Measurements from ENCODE around the gene NOXA1.
"Not testable (repeated sequence)": the region's sequence is repeated elsewhere in the genome, so short reads cannot be mapped to it uniquely, and the experiment has no call there.

Gene NOXA1

DNA sequence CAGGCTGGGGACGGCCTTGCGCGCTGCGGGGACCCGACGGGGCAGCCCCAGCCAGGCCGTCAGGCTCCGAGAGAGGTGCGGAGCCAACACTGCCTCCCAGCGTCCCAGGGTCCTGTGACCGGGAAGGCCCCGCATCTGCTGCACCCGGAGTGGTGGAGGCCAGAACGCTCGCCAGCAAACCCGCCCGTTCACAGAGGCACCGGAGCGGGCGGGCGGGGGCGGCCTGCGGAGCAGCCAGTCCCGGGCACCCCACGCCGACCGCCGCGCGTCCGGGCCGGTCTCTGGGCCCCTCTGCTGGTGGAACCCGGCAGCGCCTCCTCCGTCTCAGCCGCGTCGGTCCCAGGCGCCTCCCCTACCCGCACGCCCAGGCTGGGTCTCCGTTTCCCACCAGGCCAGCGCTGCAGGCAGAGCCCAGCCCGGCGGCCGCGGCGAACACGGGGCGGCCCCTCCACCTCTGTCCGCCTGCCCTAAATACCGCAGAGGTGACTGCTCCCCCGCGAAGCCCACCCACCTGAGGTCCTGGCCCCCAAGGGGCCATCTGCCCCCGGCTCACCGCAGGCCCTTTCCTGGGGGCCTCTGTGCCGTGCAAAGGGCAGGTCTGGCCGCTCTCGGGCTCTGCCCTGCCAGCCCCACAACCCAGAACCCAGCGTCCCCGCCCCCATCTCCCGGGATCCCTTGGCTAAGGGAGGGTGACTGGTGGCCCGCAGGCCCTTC lies 16.2 kb upstream of the NOXA1 start:
- peak; percentile 50 for DNase-seq

DNA sequence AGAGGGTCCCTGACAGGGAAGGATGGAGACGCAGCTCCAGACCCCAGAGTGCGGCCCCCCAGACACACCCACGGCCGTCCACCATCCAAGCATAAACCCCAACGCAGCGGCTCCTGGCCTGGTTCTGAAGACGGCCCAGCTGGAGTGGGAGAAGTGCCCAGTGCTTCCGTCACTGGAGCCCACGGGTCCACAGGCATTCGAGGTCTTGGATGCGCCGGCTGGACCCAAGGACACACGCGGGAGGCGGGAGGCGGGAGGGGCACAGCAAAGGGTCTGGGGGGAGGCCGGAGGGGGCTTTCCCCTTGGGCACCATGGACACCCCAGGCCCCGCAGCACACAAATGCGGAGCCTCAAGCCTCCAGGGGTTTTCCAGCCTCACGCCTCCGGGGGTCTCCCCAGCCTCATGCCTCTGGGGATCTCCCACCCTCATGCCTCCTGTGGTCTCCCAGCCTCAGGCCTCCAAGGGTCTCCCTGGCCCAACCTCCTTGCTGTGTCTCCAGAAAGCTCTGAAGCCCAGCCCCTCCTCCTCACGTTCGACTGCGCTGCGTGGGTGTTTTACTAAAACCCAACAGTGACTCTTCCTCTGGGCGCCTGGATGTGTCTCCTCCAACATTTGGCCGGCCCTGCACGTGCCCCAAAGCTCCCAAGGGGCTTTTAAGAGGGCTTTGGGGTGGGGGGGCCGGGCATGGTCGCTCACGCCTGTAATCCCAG lies 15.4 kb upstream of the NOXA1 start:
- no peak for DNase-seq

DNA sequence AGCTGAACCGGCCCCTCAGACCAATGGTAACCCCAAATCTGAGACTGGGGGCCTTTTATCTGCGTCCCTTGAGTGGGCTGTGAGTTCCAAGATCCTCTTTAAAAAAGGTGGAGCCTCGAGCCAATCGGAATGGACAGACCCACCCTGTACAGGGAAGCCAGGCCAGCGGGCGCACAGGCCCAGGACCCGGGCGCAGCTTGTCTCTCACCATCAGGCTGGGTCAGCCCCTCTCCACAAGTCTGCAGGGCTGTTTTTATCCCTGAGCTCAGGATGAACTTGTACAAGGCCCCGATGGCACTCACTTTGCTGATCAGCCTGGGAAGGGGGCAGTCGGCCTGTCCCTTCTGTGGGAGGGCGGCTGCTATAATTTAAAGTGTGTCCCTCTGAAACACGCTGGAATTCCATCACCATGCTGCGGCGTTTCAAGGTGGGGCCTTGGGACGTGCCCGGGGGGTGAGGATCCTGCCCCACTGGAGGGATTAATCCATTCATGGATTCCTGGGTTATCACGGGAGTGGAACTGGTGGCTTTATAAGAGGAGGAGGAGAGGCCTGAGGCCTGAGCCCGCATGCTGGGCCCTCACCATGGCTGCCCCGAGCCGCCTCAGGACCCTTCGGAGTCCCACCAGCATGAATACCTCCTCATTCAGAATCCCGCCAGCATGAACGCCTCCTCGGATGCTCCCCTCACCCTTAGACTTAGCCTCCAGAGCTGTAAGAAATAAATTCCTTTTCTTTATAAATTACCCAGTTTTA lies 14.4 kb upstream of the NOXA1 start:
- DNase-seq, result no peak

DNA sequence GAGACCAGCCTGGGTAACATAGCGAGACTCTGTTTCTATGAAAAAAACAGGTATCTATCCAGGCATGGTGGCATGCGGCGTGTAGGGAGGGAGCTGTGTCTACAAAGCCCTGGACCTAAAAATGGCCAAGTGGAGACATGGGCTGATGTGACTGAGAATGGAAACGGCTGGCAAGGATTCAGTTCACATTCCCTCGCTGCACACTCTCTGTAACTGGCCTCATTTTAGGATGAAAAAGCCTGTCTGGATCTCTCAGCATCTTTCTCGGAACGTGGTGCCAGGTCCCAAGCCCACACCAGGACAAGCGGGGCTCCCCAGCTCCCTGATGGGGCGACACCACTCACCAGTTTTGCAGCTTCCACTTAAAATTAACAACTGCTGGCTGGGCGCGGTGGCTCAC lies 13.7 kb upstream of the NOXA1 start:
- no peak for DNase-seq

DNA sequence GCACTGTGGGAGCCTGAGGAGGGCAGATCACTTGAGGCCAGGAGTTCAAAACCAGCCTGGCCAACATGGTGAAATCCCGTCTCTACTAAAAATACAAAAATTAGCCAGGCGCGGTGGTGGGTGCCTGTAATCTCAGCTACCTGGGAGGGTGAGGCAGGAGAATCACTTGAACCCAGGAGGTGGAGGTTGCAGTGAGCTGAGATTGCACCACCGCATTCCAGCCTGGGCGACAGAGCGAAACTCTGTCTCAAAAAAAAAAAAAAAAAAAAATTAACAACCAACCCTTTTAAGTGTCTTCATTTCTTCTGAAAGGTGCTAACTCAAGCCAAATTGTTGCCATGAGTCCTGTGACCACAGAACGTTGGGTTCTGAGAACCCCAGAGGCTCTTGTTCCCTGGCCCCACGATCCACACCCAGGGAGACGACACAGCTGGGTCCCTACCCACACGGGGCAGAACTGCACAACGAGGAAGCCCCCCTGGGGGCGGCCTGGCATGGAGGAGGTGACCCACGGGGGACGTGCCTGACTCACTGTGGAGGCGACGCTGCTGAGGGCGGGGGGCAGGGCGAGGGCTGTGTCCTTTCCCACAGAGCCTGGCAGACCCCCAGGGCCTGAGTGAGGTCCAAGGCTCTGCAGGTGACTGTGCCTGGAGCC lies 12.8 kb upstream of the NOXA1 start:
- not testable (repeated sequence) for DNase-seq

DNA sequence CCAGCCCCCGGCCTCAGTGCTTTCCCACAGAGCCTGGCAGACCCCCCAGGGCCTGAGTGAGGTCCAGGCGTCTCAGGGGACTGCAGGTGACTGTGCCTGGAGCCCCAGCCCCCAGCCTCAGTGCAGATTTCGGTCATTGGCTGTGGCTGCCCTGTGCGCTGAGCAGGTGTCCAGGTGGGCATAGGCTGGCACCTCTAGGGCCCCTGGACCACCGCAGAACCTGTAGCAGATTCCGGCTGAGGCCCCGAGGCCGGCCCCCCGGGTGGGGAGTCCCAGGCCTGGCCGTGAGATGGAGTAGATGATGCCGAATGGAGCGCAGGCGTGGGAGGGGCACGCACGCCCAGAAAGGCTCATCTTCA lies 12.3 kb upstream of the NOXA1 start:
- DNase-seq, result no peak

DNA sequence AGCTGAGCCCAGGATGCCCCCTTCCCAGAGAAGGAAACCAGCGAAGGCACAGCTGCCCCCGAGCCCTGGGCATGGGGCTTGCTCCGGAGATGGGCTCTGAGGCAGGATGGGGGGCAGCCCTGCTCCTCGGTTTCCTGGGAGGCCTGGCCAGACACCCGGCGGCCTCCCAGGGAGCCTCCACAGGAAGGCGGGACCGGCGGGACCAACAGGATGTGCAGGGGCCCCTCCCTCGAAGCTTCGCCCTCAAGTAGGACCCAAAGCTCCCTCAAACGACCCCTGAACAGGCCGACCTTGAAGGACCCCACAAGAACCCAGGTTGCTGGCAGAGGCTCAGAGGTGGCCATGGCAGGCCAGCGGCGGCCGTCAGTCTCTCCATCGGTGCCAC lies 11.9 kb upstream of the NOXA1 start:
- no peak for DNase-seq

DNA sequence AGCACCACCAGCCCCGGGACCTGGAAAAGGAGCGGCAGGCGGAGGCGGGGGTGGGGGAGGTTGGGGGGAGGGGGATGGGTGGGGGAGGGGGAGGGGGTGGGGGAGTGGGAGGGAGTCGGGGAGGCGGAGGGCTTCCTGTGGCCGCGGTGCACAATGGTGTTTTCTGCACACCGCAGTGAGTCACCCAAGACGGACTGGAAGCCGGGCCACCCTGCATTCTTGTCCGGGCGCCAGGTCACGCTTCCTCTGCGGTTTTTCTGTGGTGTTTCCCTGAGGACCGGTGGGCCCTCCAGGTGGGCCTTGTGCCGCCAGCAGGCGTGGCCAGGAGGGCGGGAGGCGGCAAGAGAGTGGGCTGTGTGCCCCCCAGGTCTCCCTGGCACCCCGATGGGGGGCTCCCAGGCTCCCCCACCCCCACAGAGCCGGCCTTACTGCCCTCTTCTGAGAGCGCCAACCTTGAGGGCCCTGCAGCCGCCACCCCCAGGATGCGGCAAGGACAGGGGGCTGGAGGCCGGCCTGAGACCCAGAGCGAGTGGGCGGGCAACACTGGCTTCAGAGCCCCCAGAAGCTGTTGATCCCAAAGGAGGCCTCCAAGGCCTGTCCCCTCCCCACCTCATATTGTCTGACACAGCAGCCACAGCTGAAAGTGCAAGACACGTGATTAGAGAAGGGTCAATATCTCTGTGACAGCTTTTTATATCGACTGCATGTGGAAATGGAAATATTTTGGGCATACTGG lies 11.4 kb upstream of the NOXA1 start:
- peak; percentile 20 for DNase-seq

DNA sequence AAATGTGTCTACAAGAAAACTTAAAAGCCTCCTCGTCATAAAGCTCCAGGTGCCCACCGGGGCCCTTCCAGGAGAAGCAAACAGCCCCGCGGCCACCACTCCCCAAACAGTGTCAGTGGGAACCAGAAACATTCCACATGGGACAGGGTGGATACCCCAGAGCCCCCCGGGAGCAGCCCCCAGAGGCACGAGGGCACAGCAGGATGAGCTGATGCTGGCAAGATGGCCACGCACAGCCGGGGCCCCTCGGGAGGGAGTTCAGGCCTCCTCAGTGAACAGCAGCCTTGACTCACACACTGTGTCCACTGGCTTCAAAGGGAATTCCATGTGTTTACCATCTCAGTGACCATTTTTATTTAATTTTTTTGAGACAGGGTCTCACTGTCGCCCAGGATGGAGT lies 10.8 kb upstream of the NOXA1 start:
- no peak for DNase-seq

DNA sequence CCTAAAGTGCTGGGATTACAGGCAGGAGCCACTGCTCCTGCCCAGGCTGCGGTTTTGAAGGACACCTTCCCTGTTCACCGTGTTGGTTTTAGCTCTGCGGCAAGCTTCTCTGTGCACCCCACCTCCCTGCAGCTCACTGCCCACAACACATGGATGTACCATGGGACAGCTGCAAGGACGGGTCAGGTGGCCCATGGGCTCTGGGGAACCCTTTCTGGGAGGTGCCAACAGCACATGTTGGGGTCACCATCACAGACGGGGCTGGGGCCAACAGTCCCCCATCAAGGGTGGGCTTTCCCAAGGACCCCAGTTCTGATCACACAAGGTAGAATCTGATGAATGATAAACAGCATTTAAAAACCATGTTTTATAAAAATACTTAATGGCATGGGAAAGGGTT lies 7.7 kb upstream of the NOXA1 start:
- no peak for DNase-seq

DNA sequence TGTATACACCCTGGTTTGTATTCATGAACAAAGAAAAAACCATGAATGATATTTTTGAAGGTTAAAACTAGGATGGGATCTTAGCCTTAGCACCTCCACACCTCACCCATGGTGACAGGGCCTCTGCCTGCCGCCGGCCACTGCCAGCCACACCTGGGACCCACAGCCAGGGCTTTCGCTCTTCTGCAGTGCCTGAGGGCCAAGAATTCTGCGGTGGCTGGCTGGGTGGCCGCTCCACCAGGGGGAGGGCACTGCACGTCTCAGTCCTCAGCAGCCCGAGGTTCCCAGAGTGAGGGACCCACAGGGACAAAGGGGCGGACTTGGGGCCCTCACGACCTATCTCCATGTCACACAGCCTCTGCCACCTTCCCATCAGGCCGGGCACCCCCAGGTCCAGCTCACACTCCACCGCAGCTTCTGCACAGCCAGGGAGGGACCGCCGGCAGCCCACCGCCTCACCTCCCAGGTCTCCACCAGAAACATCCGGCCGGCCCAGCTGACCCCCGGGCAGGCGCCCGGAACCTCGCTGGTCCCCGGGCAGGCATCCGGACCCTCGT lies 7.1 kb upstream of the NOXA1 start:
- no peak for DNase-seq

DNA sequence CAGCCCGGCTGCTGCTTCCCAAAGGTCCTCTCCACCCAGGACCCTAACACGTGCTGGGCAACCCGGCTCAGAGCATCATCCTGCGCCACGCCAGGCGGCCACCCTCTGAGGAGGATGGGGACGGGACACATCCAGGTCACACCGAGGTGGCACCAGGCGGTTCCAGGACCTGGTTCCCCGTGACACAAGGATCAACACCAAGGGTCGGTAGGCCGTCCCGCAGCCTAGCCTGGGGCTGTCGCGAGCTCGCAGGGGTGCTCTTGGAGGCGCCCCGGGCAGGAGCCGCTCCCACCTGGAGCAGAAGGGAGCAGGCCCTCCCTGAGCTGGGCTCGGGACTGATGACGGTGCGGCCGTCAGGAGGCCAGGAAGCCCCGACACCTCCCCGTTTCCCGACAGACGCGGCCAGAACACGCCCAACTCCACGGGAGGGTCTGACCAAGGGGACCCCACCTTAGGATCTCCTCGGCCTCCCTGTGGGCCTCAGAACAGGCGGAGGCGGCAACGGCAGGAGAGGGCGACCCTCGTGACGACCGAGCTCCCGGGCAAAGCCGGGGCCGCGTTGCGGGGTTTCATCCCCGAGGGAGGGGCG lies 6.5 kb upstream of the NOXA1 start:
- DNase-seq, result no peak

DNA sequence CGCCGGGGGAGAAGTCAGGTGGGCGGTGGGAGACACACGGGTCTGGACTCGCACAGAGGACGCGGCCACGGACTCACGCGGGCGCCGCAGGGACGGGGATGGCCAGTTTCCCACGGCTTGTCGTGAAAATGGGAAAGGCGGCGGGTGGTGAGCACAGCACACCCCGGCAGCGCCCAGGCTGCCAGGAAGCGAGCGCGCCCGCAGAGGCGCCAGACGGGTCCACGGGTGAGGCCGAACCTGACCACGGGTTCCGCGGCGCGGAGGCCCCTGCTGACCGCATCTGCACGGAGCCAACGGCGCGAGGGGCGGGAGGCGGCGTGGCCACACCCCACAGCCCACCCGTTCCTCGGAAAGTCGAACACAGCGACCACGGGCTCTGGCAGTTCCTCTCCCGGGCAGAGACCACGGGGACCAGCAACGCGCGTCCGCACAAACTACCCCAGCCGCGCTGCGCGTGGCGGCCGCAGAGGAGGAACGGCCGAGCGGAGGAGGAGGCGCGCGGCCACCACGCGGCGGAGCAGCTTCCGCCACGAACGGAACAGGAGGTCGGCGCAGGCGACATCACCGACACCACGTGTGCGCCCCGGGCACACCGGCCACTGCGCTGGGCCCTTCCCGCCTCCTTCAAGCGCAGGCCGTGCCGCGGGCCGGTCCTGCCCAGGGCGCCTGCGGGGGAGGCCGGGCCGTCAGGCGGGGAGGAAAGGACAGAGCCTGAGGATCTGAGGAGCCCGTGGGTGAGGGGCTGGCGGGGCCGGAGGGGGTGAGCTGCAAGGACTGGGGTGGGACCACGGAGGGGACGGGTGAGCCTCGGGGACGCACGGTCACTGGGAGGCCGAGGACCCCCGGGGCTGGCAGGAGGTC lies 5.8 kb upstream of the NOXA1 start:
- no peak for DNase-seq

DNA sequence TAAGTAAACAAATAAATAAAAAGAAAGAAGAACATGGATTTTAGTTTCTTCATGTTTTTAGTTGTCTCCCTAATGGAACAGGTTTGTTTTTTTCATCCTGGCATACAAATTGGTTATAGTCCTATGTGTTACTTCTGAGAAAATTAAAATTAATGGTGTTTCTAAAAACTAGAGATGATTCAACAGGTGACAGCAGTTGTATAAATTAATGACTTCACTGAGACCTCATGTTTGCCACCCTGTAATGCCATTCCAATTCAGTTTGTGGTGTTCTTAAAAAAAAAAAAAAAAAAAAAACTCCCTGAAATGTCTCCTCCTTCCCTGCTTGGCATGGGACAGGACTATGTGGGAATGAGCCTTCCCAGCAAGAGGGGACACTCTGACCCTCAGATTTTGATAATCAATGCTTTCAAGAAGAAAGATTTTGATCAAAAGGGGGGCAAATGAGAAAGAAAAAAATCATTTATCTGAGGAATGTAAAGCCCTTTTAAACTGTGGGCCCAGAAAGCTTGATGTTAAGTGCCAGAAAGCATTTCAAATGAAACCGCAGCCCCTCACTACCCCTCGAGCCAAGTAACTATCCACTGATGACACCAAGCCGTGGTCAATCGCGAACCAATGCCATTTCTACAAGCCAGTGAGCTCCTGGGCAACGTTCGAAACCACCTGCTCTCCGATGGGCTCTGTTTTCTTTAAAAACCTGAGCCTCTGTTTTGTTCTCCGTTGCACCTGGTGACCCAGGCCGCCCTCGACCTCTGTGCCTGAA lies 1.2 kb upstream of the NOXA1 start:
- no peak for DNase-seq

DNA sequence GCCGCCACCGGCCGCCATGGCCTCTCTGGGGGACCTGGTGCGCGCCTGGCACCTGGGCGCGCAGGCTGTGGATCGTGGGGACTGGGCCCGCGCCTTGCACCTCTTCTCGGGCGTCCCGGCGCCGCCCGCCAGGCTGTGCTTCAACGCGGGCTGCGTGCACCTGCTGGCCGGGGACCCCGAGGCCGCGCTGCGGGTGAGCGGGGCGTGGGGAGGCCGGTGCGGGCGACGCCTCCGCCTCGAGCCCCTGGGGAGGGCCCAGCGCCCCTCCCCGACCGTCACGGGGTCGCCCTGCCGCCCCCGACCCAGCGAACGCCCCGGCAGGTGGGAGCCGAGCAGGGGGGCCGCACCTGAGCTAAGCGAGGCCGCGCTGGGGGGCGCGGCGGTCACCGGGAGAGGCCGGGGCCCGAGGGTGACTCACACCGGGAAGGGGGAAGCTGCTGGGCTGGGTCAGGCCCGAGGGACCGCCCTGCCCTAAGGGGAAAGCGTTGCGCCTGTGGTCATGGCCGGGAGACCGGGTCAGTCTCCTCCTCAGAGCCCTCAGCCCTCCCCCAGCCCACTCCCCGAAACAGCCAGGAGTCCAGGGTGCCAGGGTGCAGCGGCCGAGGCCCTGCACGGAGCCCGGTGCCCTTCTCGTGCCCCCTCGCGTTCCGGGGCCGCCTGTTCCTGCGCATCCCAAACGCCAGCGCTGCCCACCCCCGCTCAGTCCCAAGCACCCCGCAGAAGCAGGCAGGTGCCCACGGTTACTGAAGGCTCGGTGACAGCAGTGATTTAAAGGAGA lies 510 bp downstream of the NOXA1 start:
- no peak for DNase-seq

DNA sequence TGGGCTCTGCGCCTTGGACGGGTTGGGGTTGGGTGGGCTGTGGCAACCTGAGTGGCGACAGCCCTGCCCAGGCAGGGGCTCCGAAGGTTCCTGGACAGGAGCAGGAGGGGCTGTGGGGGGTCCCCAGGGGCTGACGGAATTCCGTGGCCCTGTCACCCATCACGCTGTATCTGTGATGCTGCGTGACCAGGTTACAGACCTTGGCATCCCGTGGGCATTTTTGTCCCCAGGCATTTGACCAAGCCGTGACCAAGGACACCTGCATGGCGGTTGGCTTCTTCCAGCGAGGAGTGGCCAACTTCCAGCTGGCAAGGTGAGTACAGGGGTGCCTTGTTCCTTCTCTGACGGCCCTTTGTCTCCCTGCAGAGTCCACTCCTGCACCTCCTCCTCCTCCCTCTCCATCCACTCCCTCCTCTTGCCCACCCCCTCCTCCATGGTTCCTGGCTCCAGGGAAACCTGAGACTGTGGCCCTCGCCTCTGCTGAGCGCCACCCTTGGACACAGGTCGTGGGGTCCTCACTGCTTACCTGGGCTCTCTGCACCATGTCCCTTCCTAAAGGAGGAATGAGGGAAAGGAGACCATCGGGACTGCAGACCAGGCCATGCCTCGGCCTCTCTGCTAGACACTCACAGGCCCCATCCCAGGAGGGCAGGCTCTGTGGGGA lies 3.0 kb downstream of the NOXA1 start:
- DNase-seq, result no peak

DNA sequence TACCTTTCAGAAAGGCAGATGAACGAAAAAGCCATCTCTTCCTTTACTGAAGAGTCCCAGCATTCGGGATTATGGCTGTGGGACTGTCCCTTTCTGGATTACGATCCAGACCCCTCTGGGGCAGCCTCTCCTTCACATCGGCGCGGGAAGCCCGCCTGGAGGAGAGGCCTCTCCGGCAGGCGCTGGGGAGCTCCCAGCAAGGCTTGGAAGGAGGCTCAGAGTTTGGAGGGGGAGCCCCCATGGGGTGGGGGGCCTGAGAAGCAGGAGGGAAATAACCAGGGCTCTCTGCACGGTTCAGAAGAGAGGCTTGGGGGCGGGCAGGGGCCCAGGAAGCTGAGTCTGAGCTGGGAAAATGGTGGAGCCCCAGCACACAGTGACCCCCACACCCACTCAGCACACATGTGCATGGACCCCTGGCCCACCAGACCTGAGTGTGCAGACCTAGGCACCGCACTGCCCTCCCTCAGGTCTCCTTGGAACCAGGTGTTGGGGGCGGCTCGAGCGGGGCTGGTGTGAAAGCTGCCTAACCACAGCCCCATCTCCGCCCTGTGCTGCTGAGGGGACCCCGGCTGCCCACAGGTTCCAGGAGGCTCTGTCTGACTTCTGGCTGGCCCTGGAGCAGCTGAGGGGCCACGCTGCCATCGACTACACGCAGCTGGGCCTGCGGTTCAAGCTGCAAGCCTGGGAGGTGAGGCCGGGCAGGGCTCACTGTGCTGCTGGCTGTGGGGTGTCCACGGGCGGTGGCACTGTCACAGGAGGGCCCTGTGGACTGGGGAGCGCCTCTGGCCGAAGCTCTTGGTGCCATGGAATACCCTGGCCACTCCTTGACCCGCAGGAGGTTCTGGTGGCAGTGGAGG lies 4.5 kb downstream of the NOXA1 start:
- DNase-seq, result no peak

DNA sequence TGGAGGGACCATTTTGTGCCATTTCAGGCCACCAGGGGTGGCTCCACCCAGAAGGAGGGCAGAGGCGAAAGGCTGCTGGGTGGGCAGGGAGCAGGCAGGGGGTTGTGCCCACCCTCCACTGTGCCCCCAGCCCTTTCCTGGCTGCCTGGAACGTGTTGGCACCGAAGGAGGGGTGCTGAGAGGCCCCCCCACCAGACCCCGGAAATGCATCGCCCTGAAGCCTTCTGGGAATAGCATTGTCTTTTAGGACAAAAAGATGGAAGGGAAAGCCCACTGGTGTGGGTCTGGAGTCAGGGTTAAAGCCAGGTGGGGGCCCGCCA lies 5.1 kb downstream of the NOXA1 start:
- DNase-seq, result no peak
